ENCODE data around the gene WDR31.

Gene WDR31

GRCh38 chr9:113316030-113316429 is 24.0 kb downstream of the WDR31 start:
- Histone ChIP-seq H3K36me3 (ENCODE audit: control insufficient read depth, insufficient read depth, low read length) (no peaks in the 10 kb centered on the region), H3K4me1 (ENCODE audit: control insufficient read depth, insufficient read depth, low read length, poor library complexity, severe bottlenecking) (no peaks in the 10 kb centered on the region), H3K4me3 (ENCODE audit: insufficient read depth, low read depth, low read length, poor library complexity, severe bottlenecking) (no peak overlapping the region), H3K27me3 (replicated peaks; ENCODE audit: control insufficient read depth, insufficient read depth, low read length, poor library complexity, severe bottlenecking) (no peaks in the 10 kb centered on the region), H3K27ac (ENCODE audit: insufficient read depth, low read length, poor library complexity, severe bottlenecking) (no peak overlapping the region), H3K9me3 (ENCODE audit: control insufficient read depth, low read length) (no peaks in the 10 kb centered on the region)
- no peak for DNase-seq

- Histone ChIP-seq H3K27me3 (replicated peaks; ENCODE audit: control insufficient read depth, insufficient read depth, low read length, poor library complexity, severe bottlenecking) (no peaks in the 10 kb centered on the region), H3K4me1 (ENCODE audit: control insufficient read depth, insufficient read depth, low read length, poor library complexity, severe bottlenecking) (no peaks in the 10 kb centered on the region), H3K9me3 (ENCODE audit: control insufficient read depth, low read length) (no peaks in the 10 kb centered on the region), H3K27ac (ENCODE audit: insufficient read depth, low read length, poor library complexity, severe bottlenecking) (no peak overlapping the region), H3K36me3 (ENCODE audit: control insufficient read depth, insufficient read depth, low read length) (no peaks in the 10 kb centered on the region), H3K4me3 (ENCODE audit: insufficient read depth, low read depth, low read length, poor library complexity, severe bottlenecking) (no peak overlapping the region)
- no peak for DNase-seq
These were observed 24.8 kb downstream of the WDR31 start for GRCh38 chr9:113315231-113315630.

GRCh38 chr9:113313261-113313660 is 26.8 kb downstream of the WDR31 start:
- DNase-seq, result no peak
- no peaks in the 10 kb centered on the region for H3K27me3 ChIP-seq (replicated peaks; ENCODE audit: control insufficient read depth, insufficient read depth, low read length, poor library complexity, severe bottlenecking)
- no peak overlapping the region for H3K4me3 ChIP-seq (ENCODE audit: insufficient read depth, low read depth, low read length, poor library complexity, severe bottlenecking)
- no peaks in the 10 kb centered on the region for H3K9me3 ChIP-seq (ENCODE audit: control insufficient read depth, low read length)
- no peaks in the 10 kb centered on the region for H3K4me1 ChIP-seq (ENCODE audit: control insufficient read depth, insufficient read depth, low read length, poor library complexity, severe bottlenecking)
- H3K36me3 ChIP-seq (ENCODE audit: control insufficient read depth, insufficient read depth, low read length), result no peaks in the 10 kb centered on the region
- no peak overlapping the region for H3K27ac ChIP-seq (ENCODE audit: insufficient read depth, low read length, poor library complexity, severe bottlenecking)

- Histone ChIP-seq H3K4me1 (ENCODE audit: control insufficient read depth, insufficient read depth, low read length, poor library complexity, severe bottlenecking) (no peaks in the 10 kb centered on the region), H3K27me3 (replicated peaks; ENCODE audit: control insufficient read depth, insufficient read depth, low read length, poor library complexity, severe bottlenecking) (no peaks in the 10 kb centered on the region), H3K36me3 (ENCODE audit: control insufficient read depth, insufficient read depth, low read length) (no peaks in the 10 kb centered on the region), H3K9me3 (ENCODE audit: control insufficient read depth, low read length) (no peaks in the 10 kb centered on the region), H3K4me3 (ENCODE audit: insufficient read depth, low read depth, low read length, poor library complexity, severe bottlenecking) (no peak overlapping the region), H3K27ac (ENCODE audit: insufficient read depth, low read length, poor library complexity, severe bottlenecking) (no peak overlapping the region)
- no peak for DNase-seq
These were observed 28.1 kb downstream of the WDR31 start for GRCh38 chr9:113311961-113312360.

GRCh38 chr9:113310538-113310937 is 29.5 kb downstream of the WDR31 start:
- Histone ChIP-seq H3K4me1 (ENCODE audit: control insufficient read depth, insufficient read depth, low read length, poor library complexity, severe bottlenecking) (no peaks in the 10 kb centered on the region), H3K36me3 (ENCODE audit: control insufficient read depth, insufficient read depth, low read length) (no peaks in the 10 kb centered on the region), H3K27me3 (replicated peaks; ENCODE audit: control insufficient read depth, insufficient read depth, low read length, poor library complexity, severe bottlenecking) (no peaks in the 10 kb centered on the region), H3K9me3 (ENCODE audit: control insufficient read depth, low read length) (no peaks in the 10 kb centered on the region), H3K27ac (ENCODE audit: insufficient read depth, low read length, poor library complexity, severe bottlenecking) (no peak overlapping the region), H3K4me3 (ENCODE audit: insufficient read depth, low read depth, low read length, poor library complexity, severe bottlenecking) (no peak overlapping the region)
- DNase-seq, result no peak

- no peak overlapping the region for H3K4me3 ChIP-seq (ENCODE audit: insufficient read depth, low read depth, low read length, poor library complexity, severe bottlenecking)
- H3K27me3 ChIP-seq (replicated peaks; ENCODE audit: control insufficient read depth, insufficient read depth, low read length, poor library complexity, severe bottlenecking), result no peaks in the 10 kb centered on the region
- H3K27ac ChIP-seq (ENCODE audit: insufficient read depth, low read length, poor library complexity, severe bottlenecking), result no peak overlapping the region
- H3K9me3 ChIP-seq (ENCODE audit: control insufficient read depth, low read length), result no peaks in the 10 kb centered on the region
- no peaks in the 10 kb centered on the region for H3K36me3 ChIP-seq (ENCODE audit: control insufficient read depth, insufficient read depth, low read length)
- H3K4me1 ChIP-seq (ENCODE audit: control insufficient read depth, insufficient read depth, low read length, poor library complexity, severe bottlenecking), result no peaks in the 10 kb centered on the region
- no peak for DNase-seq
These were observed 30.8 kb downstream of the WDR31 start for GRCh38 chr9:113309204-113309813.

GRCh38 chr9:113307396-113307975 is 32.6 kb downstream of the WDR31 start:
- H3K4me3 ChIP-seq (ENCODE audit: insufficient read depth, low read depth, low read length, poor library complexity, severe bottlenecking), result no peak overlapping the region
- H3K27ac ChIP-seq (ENCODE audit: insufficient read depth, low read length, poor library complexity, severe bottlenecking), result no peak overlapping the region
- no peak for DNase-seq
- no peaks in the 10 kb centered on the region for H3K36me3 ChIP-seq (ENCODE audit: control insufficient read depth, insufficient read depth, low read length)
- H3K9me3 ChIP-seq (ENCODE audit: control insufficient read depth, low read length), result no peaks in the 10 kb centered on the region
- no peaks in the 10 kb centered on the region for H3K4me1 ChIP-seq (ENCODE audit: control insufficient read depth, insufficient read depth, low read length, poor library complexity, severe bottlenecking)
- no peaks in the 10 kb centered on the region for H3K27me3 ChIP-seq (replicated peaks; ENCODE audit: control insufficient read depth, insufficient read depth, low read length, poor library complexity, severe bottlenecking)

- no peaks in the 10 kb centered on the region for H3K9me3 ChIP-seq (ENCODE audit: control insufficient read depth, low read length)
These were observed 33.5 kb downstream of the WDR31 start for GRCh38 chr9:113306566-113306965.

GRCh38 chr9:113302792-113303418 is 37.2 kb downstream of the WDR31 start, which contains the start of gene RNF183:
RNF183 (minus strand) TSS chr9:113303376; CDS start chr9:113298184, 5,192 bp downstream.
- Histone ChIP-seq H3K4me1 (ENCODE audit: control insufficient read depth, insufficient read depth, low read length, poor library complexity, severe bottlenecking) (no peaks in the 10 kb centered on the region), H3K27me3 (replicated peaks; ENCODE audit: control insufficient read depth, insufficient read depth, low read length, poor library complexity, severe bottlenecking) (no peaks in the 10 kb centered on the region), H3K27ac (ENCODE audit: insufficient read depth, low read length, poor library complexity, severe bottlenecking) (no peak within 1 kb of the TSS), H3K36me3 (ENCODE audit: control insufficient read depth, insufficient read depth, low read length) (no peaks in the 10 kb centered on the region), H3K9me3 (ENCODE audit: control insufficient read depth, low read length) (no peaks in the 10 kb centered on the region), H3K4me3 (ENCODE audit: insufficient read depth, low read depth, low read length, poor library complexity, severe bottlenecking) (no peak within 1 kb of the TSS)
- no peak for DNase-seq

More at GRCh38 chr9:113306566-113306965, 33.5 kb downstream of the WDR31 start:
- no peak for DNase-seq
- H3K4me3 ChIP-seq (ENCODE audit: insufficient read depth, low read depth, low read length, poor library complexity, severe bottlenecking), result no peak overlapping the region
- no peaks in the 10 kb centered on the region for H3K36me3 ChIP-seq (ENCODE audit: control insufficient read depth, insufficient read depth, low read length)
- no peak overlapping the region for H3K27ac ChIP-seq (ENCODE audit: insufficient read depth, low read length, poor library complexity, severe bottlenecking)
- H3K27me3 ChIP-seq (replicated peaks; ENCODE audit: control insufficient read depth, insufficient read depth, low read length, poor library complexity, severe bottlenecking), result no peaks in the 10 kb centered on the region
- H3K4me1 ChIP-seq (ENCODE audit: control insufficient read depth, insufficient read depth, low read length, poor library complexity, severe bottlenecking), result no peaks in the 10 kb centered on the region

- no peaks in the 10 kb centered on the region for H3K4me1 ChIP-seq (ENCODE audit: control insufficient read depth, insufficient read depth, low read length, poor library complexity, severe bottlenecking)
- H3K27me3 ChIP-seq (replicated peaks; ENCODE audit: control insufficient read depth, insufficient read depth, low read length, poor library complexity, severe bottlenecking), result no peaks in the 10 kb centered on the region
- no peak overlapping the region for H3K4me3 ChIP-seq (ENCODE audit: insufficient read depth, low read depth, low read length, poor library complexity, severe bottlenecking)
- H3K36me3 ChIP-seq (ENCODE audit: control insufficient read depth, insufficient read depth, low read length), result no peaks in the 10 kb centered on the region
- H3K9me3 ChIP-seq (ENCODE audit: control insufficient read depth, low read length), result no peaks in the 10 kb centered on the region
- H3K27ac ChIP-seq (ENCODE audit: insufficient read depth, low read length, poor library complexity, severe bottlenecking), result no peak overlapping the region
- no peak for DNase-seq
These were observed 38.5 kb downstream of the WDR31 start for GRCh38 chr9:113301548-113301947.
